HG03432 (cell line): ENCODE measurements around the gene RPS6KC1.
"Not testable (repeated sequence)": the region's sequence is repeated elsewhere in the genome, so short reads cannot be mapped to it uniquely, and the experiment has no call there.

Experiments
- ATAC-seq: cut with Tn5 transposase; IDR thresholded peaks from one replicate; pipeline ENCODE4 v1.9.1; 2021; ENCODE audit warnings: mild to moderate bottlenecking, moderate library complexity; ENCODE audit not compliant: unreplicated experiment

Gene RPS6KC1

GRCh38 chr1:213051127-213051880, at the start of gene RPS6KC1:
RPS6KC1 (plus strand) TSS chr1:213051241; CDS start chr1:213051405, 164 bp downstream.
- ATAC-seq = peak; percentile 99

- ATAC-seq = peak; percentile 81
These were observed 47.8 kb upstream of the RPS6KC1 start for GRCh38 chr1:213003256-213003655.

- peak; percentile 88 for ATAC-seq
These were observed 42.5 kb upstream of the RPS6KC1 start for GRCh38 chr1:213008564-213008963.

GRCh38 chr1:213014642-213015041, 36.4 kb upstream of the RPS6KC1 start:
- ATAC-seq = no peak

- ATAC-seq = peak; percentile 95
These were observed 35.7 kb upstream of the RPS6KC1 start, which contains the start of gene ANGEL2 for GRCh38 chr1:213015099-213016050. ANGEL2 (minus strand) TSS chr1:213015867; CDS start chr1:213015671, 196 bp downstream.

- no peak for ATAC-seq
These were observed 33.4 kb upstream of the RPS6KC1 start for GRCh38 chr1:213017447-213018273.

GRCh38 chr1:213019450-213019849, 31.6 kb upstream of the RPS6KC1 start:
- ATAC-seq = no peak

- no peak for ATAC-seq
These were observed 31.0 kb upstream of the RPS6KC1 start for GRCh38 chr1:213020016-213020415.

GRCh38 chr1:213027024-213027423, 24.0 kb upstream of the RPS6KC1 start:
- not testable (repeated sequence) for ATAC-seq

- no peak for ATAC-seq
These were observed 18.4 kb upstream of the RPS6KC1 start for GRCh38 chr1:213032651-213033050.

GRCh38 chr1:213034713-213035112, 16.3 kb upstream of the RPS6KC1 start:
- no peak for ATAC-seq

- ATAC-seq = no peak
These were observed 15.5 kb upstream of the RPS6KC1 start for GRCh38 chr1:213035573-213035972.

- ATAC-seq = no peak
These were observed 9.6 kb upstream of the RPS6KC1 start for GRCh38 chr1:213041443-213041842.

- not testable (repeated sequence) for ATAC-seq
These were observed 5.5 kb upstream of the RPS6KC1 start for GRCh38 chr1:213045321-213046226.

- ATAC-seq = no peak
These were observed 1.8 kb upstream of the RPS6KC1 start for GRCh38 chr1:213049232-213049631.

- ATAC-seq = peak; percentile 35
These were observed 305 bp upstream of the RPS6KC1 start for GRCh38 chr1:213050745-213051126.

- ATAC-seq = no peak
These were observed 801 bp downstream of the RPS6KC1 start for GRCh38 chr1:213051881-213052202.

GRCh38 chr1:213053455-213053854, 2.4 kb downstream of the RPS6KC1 start:
- no peak for ATAC-seq

- ATAC-seq = no peak
These were observed 3.1 kb downstream of the RPS6KC1 start for GRCh38 chr1:213054142-213054541.
